Cerebellar cortex (tissue), 1 donor: ENCODE data around the gene RALGPS1.
"Not testable (repeated sequence)": the region's sequence is repeated elsewhere in the genome, so short reads cannot be mapped to it uniquely, and the experiment has no call there.

Experiments used
- DNase-seq: peaks from one replicate; pipeline ENCODE4 v3.0.0-alpha.2; 2015; ENCODE audit warnings: low spot score

The RALGPS1 gene

DNA sequence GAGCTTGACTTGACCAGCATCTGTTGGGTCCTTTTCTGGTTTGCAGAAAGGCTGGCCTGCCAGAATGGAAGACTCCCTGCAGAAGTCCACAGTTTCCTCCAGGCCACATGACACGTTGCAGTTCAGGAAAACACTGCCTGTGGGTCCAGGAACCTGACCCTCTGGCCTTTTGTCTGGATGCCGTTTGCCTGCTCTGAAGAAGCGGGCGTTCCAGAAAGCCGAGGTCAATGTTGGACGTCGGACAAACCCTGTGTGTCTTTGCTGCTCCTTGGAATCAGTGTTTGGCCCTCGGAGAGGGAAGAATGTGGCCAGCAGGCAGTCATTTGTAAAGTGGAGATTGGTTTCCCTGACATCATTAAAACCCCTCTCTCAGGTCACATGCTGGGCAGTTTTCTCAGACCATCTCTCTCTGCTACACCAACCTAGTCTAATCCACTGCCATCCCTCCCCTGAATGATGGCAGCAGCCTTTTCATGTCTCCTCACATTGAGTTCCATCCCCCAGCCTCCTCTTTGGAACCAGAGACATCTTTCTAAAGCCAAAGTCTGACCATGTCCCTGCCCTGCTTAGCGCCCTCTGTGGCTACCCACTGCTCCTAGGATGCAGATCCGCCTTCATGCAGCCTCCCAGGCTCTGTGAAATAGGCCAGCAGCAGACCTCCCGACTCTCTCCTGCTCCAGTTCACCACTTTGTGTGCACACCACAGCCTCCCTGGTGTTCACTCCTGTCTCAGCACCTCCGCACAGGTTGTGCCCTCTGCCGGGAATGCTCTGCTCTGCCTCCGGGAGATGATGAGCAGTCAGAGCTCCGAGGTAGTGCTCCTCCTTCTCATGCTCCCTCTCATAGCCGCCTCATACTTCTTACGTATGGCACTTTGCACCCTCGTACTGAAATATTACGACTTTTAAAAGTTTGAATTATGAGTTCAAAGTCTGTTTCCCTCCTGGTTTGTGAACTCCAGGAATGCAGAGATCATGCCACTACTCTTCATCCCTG, 75.6 kb downstream of the RALGPS1 start:
- peak; percentile 23 for DNase-seq

GRCh38 chr9:126991183-126991582, 76.6 kb downstream of the RALGPS1 start:
- DNase-seq: no peak

- DNase-seq: no peak
These were observed 77.8 kb downstream of the RALGPS1 start for GRCh38 chr9:126992427-126992826.

- no peak for DNase-seq
These were observed 84.9 kb downstream of the RALGPS1 start for GRCh38 chr9:126999315-127000068.

DNA sequence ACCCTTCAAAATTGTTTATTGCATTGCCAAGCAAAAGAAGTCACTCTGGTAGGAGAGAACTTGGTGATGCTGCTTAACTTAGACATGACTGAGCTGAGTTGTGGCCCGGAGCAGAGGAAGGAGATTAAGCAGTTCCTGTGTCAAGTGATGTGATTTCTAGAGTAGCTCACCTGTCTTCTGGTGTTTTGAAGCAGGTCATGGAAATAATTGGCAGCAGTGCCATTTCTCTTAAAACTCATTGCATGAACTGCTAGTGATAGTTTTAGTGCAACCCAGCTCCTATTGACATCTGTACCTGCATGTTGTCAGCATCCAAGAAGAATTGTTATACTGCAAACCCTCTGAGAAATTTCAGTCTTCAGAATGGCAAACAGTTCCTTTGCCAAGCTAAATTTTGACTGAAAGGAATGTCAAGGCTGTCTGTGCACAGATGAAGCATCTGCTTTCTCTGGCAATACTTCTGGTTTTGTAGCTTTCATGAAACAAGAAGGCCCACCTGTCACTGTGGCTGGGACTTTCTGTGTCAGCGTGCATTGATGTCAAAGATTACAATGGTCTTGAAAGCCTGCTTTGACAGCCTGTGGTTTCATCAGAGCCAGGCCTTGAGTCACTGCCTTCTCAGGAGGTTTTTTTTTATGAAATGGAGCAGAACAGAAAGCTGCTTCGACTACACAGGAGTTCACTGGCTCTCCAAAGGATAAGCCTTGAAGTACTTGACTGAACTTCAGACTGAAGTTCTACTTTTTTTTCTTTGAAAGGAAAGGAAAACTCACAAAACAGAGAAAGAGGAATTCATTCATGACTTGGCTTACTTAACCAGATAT, 90.6 kb downstream of the RALGPS1 start:
- DNase-seq: peak; percentile 91

- DNase-seq: no peak
These were observed 91.3 kb downstream of the RALGPS1 start for GRCh38 chr9:127005770-127006314.

- no peak for DNase-seq
These were observed 93.1 kb downstream of the RALGPS1 start for GRCh38 chr9:127007638-127008037.

DNA sequence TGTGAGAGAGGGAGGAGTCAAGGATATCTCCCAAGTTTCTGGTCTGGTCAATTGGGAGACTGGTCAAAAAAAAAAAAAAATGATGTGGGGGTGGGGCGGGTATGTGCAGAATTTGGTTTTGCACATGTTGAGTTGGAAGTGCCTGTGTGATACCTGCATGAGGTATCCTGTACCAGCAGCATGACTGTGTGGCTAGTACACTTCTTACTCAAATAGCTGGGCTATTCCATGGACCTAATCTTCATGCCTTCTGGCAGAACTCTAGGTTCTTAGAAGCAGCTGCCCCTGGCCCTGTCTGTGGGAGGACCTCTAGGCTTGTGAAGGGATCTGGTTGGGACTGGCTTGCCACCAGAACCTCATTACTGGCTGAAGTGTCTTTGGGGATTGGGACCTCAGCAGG, 93.5 kb downstream of the RALGPS1 start:
- no peak for DNase-seq

- DNase-seq: no peak
These were observed 97.2 kb downstream of the RALGPS1 start for GRCh38 chr9:127011772-127012171.

- no peak for DNase-seq
These were observed 97.7 kb downstream of the RALGPS1 start for GRCh38 chr9:127012250-127012649.

DNA sequence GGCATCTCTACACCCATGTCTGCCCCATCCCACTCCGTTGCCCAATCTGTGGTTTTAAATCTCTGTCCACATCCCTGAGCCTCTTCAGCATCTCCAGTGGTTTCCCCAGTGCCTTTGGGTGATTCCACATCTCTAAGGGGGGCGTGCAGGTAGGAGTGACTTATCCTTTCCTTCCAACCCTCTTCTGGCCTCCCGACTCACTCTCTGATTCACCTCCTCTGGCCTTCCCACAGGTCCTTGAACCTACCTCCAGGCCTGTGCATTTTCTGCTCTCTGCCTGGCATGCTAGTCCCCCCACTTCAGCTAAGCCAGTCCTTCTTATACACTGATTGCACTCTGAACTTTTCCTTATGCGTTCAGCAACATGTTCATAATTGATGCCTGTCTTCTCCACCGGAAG, 99.0 kb downstream of the RALGPS1 start:
- no peak for DNase-seq

- DNase-seq: no peak
These were observed 99.8 kb downstream of the RALGPS1 start for GRCh38 chr9:127014216-127014909.

- no peak for DNase-seq
These were observed 100.4 kb downstream of the RALGPS1 start for GRCh38 chr9:127014910-127015540.

DNA sequence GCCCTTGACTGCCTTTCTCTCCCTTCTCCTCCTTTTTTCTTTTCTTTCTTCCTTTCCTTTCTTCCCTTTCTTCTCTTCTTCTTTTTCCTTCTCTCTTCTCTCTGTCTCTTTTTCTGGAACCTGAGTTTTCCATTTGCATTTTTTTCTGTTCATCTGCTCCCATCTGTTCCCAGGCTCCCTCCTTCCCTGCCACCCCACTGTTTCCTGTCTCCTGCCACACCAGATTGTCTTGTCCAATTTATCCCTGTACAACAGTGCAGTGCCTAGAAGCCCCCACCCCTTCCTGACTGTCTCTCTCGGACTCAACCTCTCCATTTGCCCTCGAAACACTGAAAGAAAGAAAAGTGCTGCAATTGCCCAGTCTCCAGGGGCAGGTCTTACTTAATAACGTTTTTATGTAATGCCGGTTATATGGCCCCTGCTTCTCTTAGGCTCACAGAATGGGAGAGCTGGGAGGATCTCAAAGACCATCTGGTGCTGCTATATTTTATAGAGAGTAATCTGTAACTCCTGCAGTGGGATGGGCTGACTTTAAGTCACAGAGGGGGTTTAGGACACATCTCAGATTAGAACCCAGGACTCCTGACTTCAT, 101.4 kb downstream of the RALGPS1 start:
- DNase-seq: peak; percentile 77

DNA sequence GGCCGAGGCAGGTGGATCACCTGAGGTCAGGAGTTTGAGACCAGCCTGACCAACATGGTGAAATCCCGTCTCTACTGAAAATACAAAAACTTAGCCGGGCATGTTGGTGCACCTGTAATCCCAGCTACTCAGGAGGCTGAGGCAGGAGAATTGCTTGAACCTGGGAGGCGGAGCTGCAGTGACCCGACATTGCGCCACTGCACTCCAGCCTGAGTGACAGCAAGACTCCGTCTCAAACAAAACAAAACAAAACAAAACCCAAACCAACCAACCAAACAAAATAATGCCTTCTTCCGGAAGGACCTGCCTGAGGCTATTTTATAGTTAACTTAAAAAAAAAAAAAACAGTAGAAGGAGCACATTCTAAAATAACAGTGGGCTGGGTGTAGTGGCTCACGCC, 103.4 kb downstream of the RALGPS1 start:
- DNase-seq: not testable (repeated sequence)

DNA sequence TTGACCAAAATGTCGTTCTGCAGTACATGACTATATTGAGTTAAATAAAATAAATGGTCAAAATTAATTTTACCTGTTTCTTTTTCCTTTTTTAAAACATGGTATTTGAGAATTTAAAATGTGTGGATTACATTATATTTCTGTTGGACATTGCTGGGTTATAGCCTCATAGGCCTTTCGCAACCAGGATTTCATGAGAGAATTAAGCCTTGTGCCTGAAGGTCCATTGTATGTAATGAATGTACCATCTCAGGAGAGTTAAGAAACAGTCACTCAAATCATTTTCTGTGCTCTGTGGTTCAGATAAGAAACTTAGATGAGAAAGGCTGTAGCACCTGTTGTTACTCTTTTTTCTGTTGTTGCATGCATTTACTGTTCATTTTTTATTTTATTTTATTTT, 104.4 kb downstream of the RALGPS1 start:
- no peak for DNase-seq

DNA sequence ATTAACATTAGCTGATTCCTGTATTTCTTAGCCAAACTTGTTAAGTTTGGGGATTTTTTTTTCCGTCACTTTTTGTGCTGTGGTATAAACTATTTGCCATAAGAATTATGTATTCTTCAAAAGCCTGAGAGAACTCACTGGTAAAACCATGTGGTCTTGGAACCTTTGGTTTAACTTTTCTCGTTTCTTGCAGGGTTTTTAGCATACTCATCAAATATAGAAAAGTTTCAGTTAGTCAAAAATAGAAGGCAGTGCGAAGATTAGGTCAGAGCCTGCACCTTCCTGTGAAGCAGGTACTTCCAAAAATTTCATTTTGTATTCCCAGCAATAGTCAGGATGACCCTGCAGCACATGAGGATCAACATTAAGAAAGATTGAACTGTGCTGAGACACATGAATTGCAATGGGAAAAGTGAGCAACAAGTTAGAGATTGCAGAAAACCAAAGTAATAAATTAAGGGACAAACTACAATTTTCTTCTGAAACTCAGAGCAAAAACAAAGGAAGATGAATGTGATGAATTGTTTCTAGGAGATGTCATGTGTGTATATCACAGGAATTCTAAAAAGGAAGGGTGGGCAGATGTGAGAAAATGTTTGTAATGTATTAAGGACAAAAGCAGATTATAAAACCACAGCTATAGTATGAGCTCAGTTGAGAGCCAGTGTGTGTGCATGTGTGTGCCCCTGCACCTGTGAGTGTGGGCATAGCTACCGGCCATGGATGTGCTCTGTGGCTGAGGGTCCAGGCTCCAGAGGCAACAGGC, 105.6 kb downstream of the RALGPS1 start:
- DNase-seq: no peak

DNA sequence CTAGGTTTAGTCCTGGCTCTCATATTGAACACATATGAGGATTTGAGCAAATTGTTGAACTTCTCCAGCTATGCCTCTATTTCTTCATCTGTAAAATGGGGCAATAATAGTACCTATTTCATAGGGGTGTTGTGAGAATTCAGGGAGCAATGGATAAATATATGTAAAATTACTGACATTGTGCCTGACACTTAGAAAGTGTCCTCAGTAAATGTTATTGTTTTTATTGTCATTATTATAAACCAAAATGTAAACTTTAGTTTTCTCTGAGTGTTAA, 106.2 kb downstream of the RALGPS1 start:
- no peak for DNase-seq

GRCh38 chr9:127021664-127022363, 107.2 kb downstream of the RALGPS1 start:
- DNase-seq: peak; percentile 88
